K562 (cell line): Measurements from ENCODE around the gene FGF12. TPM values are rescaled to one million over a fixed set of nuclear protein-coding genes. Genes with fewer than 3 reads are reported as not detected.
A peak's percentile ranks its signal among the peaks of the same experiment; 100 is the strongest.

Source experiments
- ATAC-seq: fragments of 200-7000 bp; cut with Tn5 transposase; 3 replicates; pipeline ENCODE4 v1.9.1; 2020; ENCODE audit warnings: moderate library complexity
- BruUV-seq: library from RNA; stranded (reverse); fragments of 400-500 nt; replicated peaks from 2 replicates; lab custom pipeline; 2021; lab: Mats Ljungman, UMichigan
- CTCF ChIA-PET: fragments of 300-600 bp; formaldehyde crosslinking; extraction: SDS; loops from one replicate; lab custom pipeline; 2021; ENCODE audit warnings: low intra/inter-chr PET ratio; lab: Yijun Ruan, JAX
- POLR2A ChIA-PET: fragments of 300-600, 350-650 bp; sonication (Branson Sonifier 250); formaldehyde crosslinking; extraction: SDS; loops from one replicate; lab custom pipeline; 2021; ENCODE audit warnings: antibody characterized with exemption, inconsistent platforms; lab: Yijun Ruan, JAX
- DNase-seq, 4 experiments: peaks; one replicate each; pipeline versions ENCODE4 v3.0.0 to v3.0.0-alpha.2; 2011 to 2018; ENCODE audit warnings: low spot score in 3 of 4, mixed read lengths in 3 of 4; ENCODE audit errors: extremely low read depth in 1 of 4
- FAIRE-seq: peaks from 2 replicates; lab custom pipeline; 2011; peaks lifted over from hg19 to GRCh38; lab: Jason Lieb, UNC
- H2AFZ ChIP-seq: 2 replicates; pipeline ENCODE4 v1.6.0; 2011; ENCODE audit warnings: low read depth, low read length, control low read depth, inconsistent platforms
- H3K27ac ChIP-seq: fragments of 200-600 bp; 3 replicates; pipeline ENCODE4 v1.8.0; 2011; ENCODE audit warnings: low read depth, mild to moderate bottlenecking, control low read depth, inconsistent platforms, low read length, moderate library complexity, mixed read lengths; ENCODE audit errors: extremely low read depth
- H3K27me3 ChIP-seq, 2 experiments: fragments of 300-600 bp in 1 of 2; 2 replicates in 1 of 2; 3 replicates in 1 of 2; pipeline versions ENCODE4 v1.6.0 to v1.8.0; 2011; ENCODE audit warnings: inconsistent platforms in 2 of 2, low read length in 2 of 2, mild to moderate bottlenecking in 1 of 2, mixed read lengths in 1 of 2, moderate library complexity in 1 of 2; ENCODE audit not compliant: control insufficient read depth in 2 of 2, insufficient read depth in 2 of 2
- H3K36me3 ChIP-seq: fragments of 300-600 bp; 3 replicates; pipeline ENCODE4 v1.8.0; 2011; ENCODE audit warnings: mild to moderate bottlenecking, low read length, inconsistent platforms; ENCODE audit not compliant: control insufficient read depth, insufficient read depth
- H3K4me1 ChIP-seq, 2 experiments: fragments of 200-600 bp in 1 of 2; replicated peaks in 1 of 2; 2 replicates in 1 of 2; 3 replicates in 1 of 2; pipeline versions ENCODE4 v1.5.1 to v1.8.0; 2011; ENCODE audit warnings: inconsistent platforms in 2 of 2, low read length in 2 of 2, mild to moderate bottlenecking in 1 of 2, mixed read lengths in 1 of 2, moderate library complexity in 1 of 2; ENCODE audit not compliant: control insufficient read depth in 2 of 2, insufficient read depth in 2 of 2
- H3K4me2 ChIP-seq: 2 replicates; pipeline ENCODE4 v1.6.1; 2011; ENCODE audit warnings: low read length, control low read depth, inconsistent platforms, mixed read lengths; ENCODE audit not compliant: insufficient read depth
- H3K4me3 ChIP-seq: fragments of 200-600 bp; sonication (generic), shearing (Covaris generic); 2 replicates; pipeline ENCODE4 v1.5.1; 2016; ENCODE audit warnings: control low read depth, inconsistent platforms
- H3K79me2 ChIP-seq: fragments of 200-600 bp; 3 replicates; pipeline ENCODE4 v1.8.0; 2011; ENCODE audit warnings: low read length, inconsistent platforms; ENCODE audit not compliant: control insufficient read depth, insufficient read depth
- H3K9ac ChIP-seq, 2 experiments: 2 replicates each; pipeline versions ENCODE4 v1.6.0 to v1.6.1; 2011; ENCODE audit warnings: low read depth in 2 of 2, low read length in 2 of 2, control low read depth in 1 of 2, inconsistent platforms in 1 of 2, mild to moderate bottlenecking in 1 of 2, mixed read lengths in 1 of 2; ENCODE audit not compliant: insufficient read depth in 1 of 2
- H3K9me1 ChIP-seq: one replicate; pipeline ENCODE4 v1.6.0; 2011; ENCODE audit warnings: inconsistent platforms, mild to moderate bottlenecking, low read length, moderate library complexity; ENCODE audit not compliant: control insufficient read depth, insufficient read depth
- H3K9me3 ChIP-seq: replicated peaks from 2 replicates; pipeline ENCODE4 v1.5.1; 2011; ENCODE audit warnings: low read depth, low read length, inconsistent platforms; ENCODE audit not compliant: control insufficient read depth, insufficient read depth
- H4K20me1 ChIP-seq: replicated peaks from 2 replicates; pipeline ENCODE4 v1.6.1; 2011; ENCODE audit warnings: low read length, inconsistent platforms, mixed read lengths; ENCODE audit not compliant: control insufficient read depth, insufficient read depth
- BHLHE40 ChIP-seq: IDR thresholded peaks from 2 replicates; pipeline ENCODE4 v1.6.1; 2011; ENCODE audit warnings: low read length, improper control_type of control experiment
- HDAC6 ChIP-seq: IDR thresholded peaks from 2 replicates; pipeline ENCODE4 v1.6.1; 2012; ENCODE audit warnings: low read depth, mild to moderate bottlenecking, control low read depth, inconsistent platforms, low read length, moderate library complexity
- HEY1 ChIP-seq: fragments of 250-450 bp; sonication (Bioruptor Pico); IDR thresholded peaks from 2 replicates; pipeline ENCODE4 v1.5.0; 2020; ENCODE audit warnings: mild to moderate bottlenecking, moderate library complexity, borderline replicate concordance
- MYNN ChIP-seq, 2 experiments: sonication (generic); formaldehyde crosslinking in 1 of 2; IDR thresholded peaks; 2 replicates each; pipeline versions ENCODE4 v1.5.0 to v1.6.1; 2016 to 2020; ENCODE audit warnings: antibody characterized with exemption in 1 of 2, missing genetic modification reagents in 1 of 2
- RBM25 ChIP-seq: fragments of 200-400 bp; formaldehyde crosslinking; IDR thresholded peaks from 2 replicates; pipeline ENCODE4 v1.6.1; 2018; ENCODE audit warnings: low read length, low read depth, moderate library complexity; ENCODE audit not compliant: severe bottlenecking
- TRIM24 ChIP-seq, 2 experiments: fragments of 450-650 bp; IDR thresholded peaks; 2 replicates each; pipeline ENCODE4 v1.6.1; 2016
- ZNF134 ChIP-seq: fragments of 250-450 bp; sonication (Bioruptor Pico); conservative IDR thresholded peaks from 2 replicates; pipeline ENCODE4 v1.4.0; 2020
- WGBS: fragments of 100-300 bp; shearing (Covaris generic); methylation state at CpG from one replicate; pipeline ENCODE4 v1.1.6; 2016; ENCODE audit warnings: low coverage, mixed read lengths; ENCODE audit not compliant: insufficient coverage; ENCODE audit errors: missing lambda C conversion rate; 5-methylcytosine and 5-hydroxymethylcytosine counted together
- in situ Hi-C: fragments of 300-500 bp; cut with MboI; formaldehyde crosslinking; loops from 4 replicates; pipeline ENCODE4 v1.15.0; 2018; ENCODE audit warnings: inconsistent platforms, mixed read lengths
- intact Hi-C: fragments of 100-400 bp; cut with micrococcal nuclease; formaldehyde crosslinking; loops from 2 replicates; pipeline ENCODE4 v1.14.2; 2022
- polyA plus RNA-seq, 8 experiments: library from polyadenylated mRNA; depleted of rRNA in 4 of 8; stranded (reverse) in 5 of 8; unstranded in 3 of 8; fragments of >200 nt; fragmentation: Nextera tagmentation in 2 of 8; fragmentation: Illumina TruSeq in 1 of 8; extraction: Ambion mirVana in 2 of 8; extraction: Trizol in 1 of 8; gene quantifications; 2 replicates each; pipeline versions ENCODE4 v1.2.1 to v1.2.3, GENCODE V29; 2011 to 2014; ENCODE audit warnings: inconsistent platforms in 1 of 8, missing spikeins in 1 of 8
- total RNA-seq, 7 experiments: library from RNA; depleted of rRNA in 6 of 7; stranded (reverse); fragments of >200 nt in 6 of 7; fragmentation: Illumina TruSeq in 2 of 7; extraction: Trizol in 2 of 7; gene quantifications; 2 replicates each; pipeline versions ENCODE4 v1.2.1 to v1.2.3, GENCODE V29; 2011 to 2021; ENCODE audit warnings: low replicate concordance in 1 of 7
- TF ChIP-seq, protein P1 (sequence below): sonication (generic); formaldehyde crosslinking; IDR thresholded peaks from 2 replicates; pipeline ENCODE4 v1.8.1; 2023; ENCODE audit warnings: mild to moderate bottlenecking, missing genetic modification reagents

FGF12 gene
- total and polyA plus RNA-seq, 9 of the 15 experiments (the other 6 are each of a cell fraction or from before 2014, with no cell fraction given): not detected

DNA sequence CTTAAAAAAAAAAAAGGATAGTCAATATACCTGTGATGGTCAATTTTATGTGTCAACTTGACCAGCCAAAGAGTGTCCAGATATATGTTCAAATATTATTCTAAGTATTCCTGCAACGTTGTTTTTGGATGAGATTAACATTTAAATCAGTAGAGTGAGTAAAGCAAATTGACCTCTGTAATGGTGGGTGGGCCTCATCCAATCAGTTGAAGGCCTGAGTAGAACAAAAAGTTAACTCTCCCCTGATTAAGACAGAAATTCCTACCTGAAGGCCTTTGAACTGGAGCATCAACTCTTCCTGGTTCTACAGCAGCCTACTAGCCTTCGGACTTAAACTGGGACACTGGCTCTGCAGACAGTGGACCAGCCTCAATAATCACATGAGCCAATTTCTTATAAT, 154.1 kb downstream of the FGF12 start:
- no TSS peak for BruUV-seq
- no peak for FAIRE-seq
- ATAC-seq: no peak
- ChIA-PET POLR2A (no interaction called here), CTCF (no interaction called here)
- H3K4me1 ChIP-seq: no peaks in the 10 kb centered on the region
- H4K20me1 ChIP-seq: no peaks in the 10 kb centered on the region
- no peaks in the 10 kb centered on the region for H3K79me2 ChIP-seq
- no peak overlapping the region for H3K4me2 ChIP-seq
- no peak overlapping the region for H3K27ac ChIP-seq
- in situ Hi-C loops: loop anchor here (25.0 kb wide), 1 partner anchor 989 kb away; the partner anchor contains the start of gene ATP13A4
- no peak overlapping the region for H3K4me3 ChIP-seq
- no peaks in the 10 kb centered on the region for H3K9me3 ChIP-seq
- no peak overlapping the region for H2AFZ ChIP-seq
- H3K27me3 ChIP-seq: no peaks in the 10 kb centered on the region
- TF ChIP-seq RBM25 (peak; percentile 27), ZNF134 (CRISPR knock-in tag) (peak; percentile 93), BHLHE40 (no peak)
- H3K9me1 ChIP-seq: no peaks in the 10 kb centered on the region
- WGBS: 4% methylated on average over 2 of the region's 2 CpGs
- intact Hi-C loops: no loop called here
- no peak overlapping the region for H3K9ac ChIP-seq
- no peaks in the 10 kb centered on the region for H3K36me3 ChIP-seq
- DNase-seq: no peak

- Histone ChIP-seq H3K4me3 (no peak overlapping the region), H3K4me2 (no peak overlapping the region), H3K9me3 (no peaks in the 10 kb centered on the region), H3K9ac (no peak overlapping the region), H4K20me1 (no peaks in the 10 kb centered on the region), H3K27me3 (no peaks in the 10 kb centered on the region), H3K4me1 (no peaks in the 10 kb centered on the region), H3K9me1 (no peaks in the 10 kb centered on the region), H2AFZ (no peak overlapping the region), H3K79me2 (no peaks in the 10 kb centered on the region), H3K27ac (no peak overlapping the region), H3K36me3 (no peaks in the 10 kb centered on the region)
- FAIRE-seq: no peak
- no peak for ATAC-seq
- in situ Hi-C loops: loop anchor here (25.0 kb wide), 1 partner anchor 991 kb away; the partner anchor contains the start of gene ATP13A4
- ChIA-PET CTCF (no interaction called here), POLR2A (interaction anchor here (0.6 kb wide), 1 partner anchor 69 kb away, joined by 3 read pairs; no protein-coding TSS in a partner anchor)
- intact Hi-C loops: no loop called here
- peak in 1 of 4 experiments; percentile 1 for DNase-seq
- no TSS peak for BruUV-seq
- under 1% methylated on average over 29 of the region's 30 CpGs for WGBS
- TF ChIP-seq HEY1 (CRISPR knock-in tag) (no peak), HDAC6 (no peak), MYNN (IDR thresholded peaks at IDR 0.05) (no peak), MYNN (CRISPR knock-in tag; IDR thresholded peaks at IDR 0.05) (no peak), TRIM24 (IDR thresholded peaks at IDR 0.05) (no peak)
- TF ChIP-seq, protein P1, sequence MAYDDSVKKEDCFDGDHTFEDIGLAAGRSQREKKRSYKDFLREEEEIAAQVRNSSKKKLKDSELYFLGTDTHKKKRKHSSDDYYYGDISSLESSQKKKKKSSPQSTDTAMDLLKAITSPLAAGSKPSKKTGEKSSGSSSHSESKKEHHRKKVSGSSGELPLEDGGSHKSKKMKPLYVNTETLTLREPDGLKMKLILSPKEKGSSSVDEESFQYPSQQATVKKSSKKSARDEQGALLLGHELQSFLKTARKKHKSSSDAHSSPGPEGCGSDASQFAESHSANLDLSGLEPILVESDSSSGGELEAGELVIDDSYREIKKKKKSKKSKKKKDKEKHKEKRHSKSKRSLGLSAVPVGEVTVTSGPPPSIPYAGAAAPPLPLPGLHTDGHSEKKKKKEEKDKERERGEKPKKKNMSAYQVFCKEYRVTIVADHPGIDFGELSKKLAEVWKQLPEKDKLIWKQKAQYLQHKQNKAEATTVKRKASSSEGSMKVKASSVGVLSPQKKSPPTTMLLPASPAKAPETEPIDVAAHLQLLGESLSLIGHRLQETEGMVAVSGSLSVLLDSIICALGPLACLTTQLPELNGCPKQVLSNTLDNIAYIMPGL (CRISPR knock-in tag): no peak
Observed at GRCh38 chr3:192570821-192571791, 156.2 kb downstream of the FGF12 start.
